IMR-90 (cell line): ENCODE results near the gene LILRA2. TPM values are rescaled to one million over a fixed set of nuclear protein-coding genes. Genes with fewer than 3 reads are reported as not detected.

Experiments
- ATAC-seq: fragments of 200-7000 bp; cut with Tn5 transposase; 2 replicates; pipeline ENCODE4 v1.9.1; 2020; ENCODE audit warnings: low read depth, mild to moderate bottlenecking, moderate library complexity
- BruUV-seq: library from RNA; stranded (reverse); fragments of 400-500 nt; replicated peaks from 2 replicates; lab custom pipeline; 2021; lab: Mats Ljungman, UMichigan
- CTCF ChIA-PET: fragments of 300-600 bp; formaldehyde crosslinking; extraction: SDS; loops from one replicate; lab custom pipeline; 2021; ENCODE audit warnings: antibody characterized with exemption; lab: Yijun Ruan, JAX
- POLR2A ChIA-PET: fragments of 300-600 bp; sonication (Branson Sonifier 250); formaldehyde crosslinking; loops from one replicate; lab custom pipeline; 2022; ENCODE audit warnings: antibody characterized with exemption; ENCODE audit not compliant: unreplicated experiment; lab: Charles Lee
- DNase-seq: peaks from one replicate; pipeline ENCODE4 v3.0.0; 2013
- H2AFZ ChIP-seq: replicated peaks from 2 replicates; pipeline ENCODE3; 2013; ENCODE audit warnings: low read length, mild to moderate bottlenecking; ENCODE audit not compliant: poor library complexity
- H2AK5ac ChIP-seq: 2 replicates; pipeline ENCODE4 v1.6.1; 2013; ENCODE audit warnings: low read depth, low read length, inconsistent platforms
- H2AK9ac ChIP-seq: replicated peaks from 2 replicates; pipeline ENCODE3; 2013; ENCODE audit warnings: mild to moderate bottlenecking, low read depth, low read length, moderate library complexity; ENCODE audit not compliant: poor library complexity
- H2BK120ac ChIP-seq: 2 replicates; pipeline ENCODE4 v1.6.1; 2013; ENCODE audit warnings: low read depth, low read length, inconsistent platforms
- H2BK15ac ChIP-seq: 3 replicates; pipeline ENCODE4 v1.6.1; 2013; ENCODE audit warnings: low read depth, low read length, inconsistent platforms
- H2BK20ac ChIP-seq: 2 replicates; pipeline ENCODE4 v1.6.1; 2013; ENCODE audit warnings: low read depth, mild to moderate bottlenecking, inconsistent platforms, low read length, moderate library complexity
- H2BK5ac ChIP-seq: 2 replicates; pipeline ENCODE4 v1.6.1; 2013; ENCODE audit warnings: mild to moderate bottlenecking, low read depth, low read length, inconsistent platforms; ENCODE audit not compliant: poor library complexity, severe bottlenecking
- H3K14ac ChIP-seq: replicated peaks from 2 replicates; pipeline ENCODE4 v1.6.1; 2013; ENCODE audit warnings: low read depth, low read length, inconsistent platforms
- H3K18ac ChIP-seq: 2 replicates; pipeline ENCODE4 v1.6.1; 2013; ENCODE audit warnings: low read depth, low read length, control low read depth
- H3K23ac ChIP-seq: 2 replicates; pipeline ENCODE4 v1.6.1; 2013; ENCODE audit warnings: low read depth, low read length, inconsistent platforms
- H3K27ac ChIP-seq: 2 replicates; pipeline ENCODE4 v1.5.1; 2013; ENCODE audit warnings: mild to moderate bottlenecking, control low read depth, low read length; ENCODE audit not compliant: insufficient read depth
- H3K27me3 ChIP-seq: 2 replicates; pipeline ENCODE4 v1.6.1; 2013; ENCODE audit warnings: low read length; ENCODE audit not compliant: control insufficient read depth, insufficient read depth
- H3K36me3 ChIP-seq: 2 replicates; pipeline ENCODE4 v1.6.1; 2013; ENCODE audit warnings: low read length, mixed read lengths; ENCODE audit not compliant: control insufficient read depth, insufficient read depth
- H3K4ac ChIP-seq: 2 replicates; pipeline ENCODE4 v1.6.1; 2013; ENCODE audit warnings: low read depth, low read length, inconsistent platforms
- H3K4me1 ChIP-seq: 2 replicates; pipeline ENCODE4 v1.6.1; 2013; ENCODE audit warnings: low read length, mixed read lengths; ENCODE audit not compliant: control insufficient read depth, insufficient read depth
- H3K4me2 ChIP-seq: 2 replicates; pipeline ENCODE4 v1.6.1; 2013; ENCODE audit warnings: low read depth, mild to moderate bottlenecking, control low read depth, low read length, moderate library complexity
- H3K4me3 ChIP-seq: 2 replicates; pipeline ENCODE4 v1.5.1; 2013; ENCODE audit warnings: low read depth, mild to moderate bottlenecking, control low read depth, low read length, moderate library complexity; ENCODE audit not compliant: insufficient read depth
- H3K56ac ChIP-seq: 2 replicates; pipeline ENCODE4 v1.6.1; 2013; ENCODE audit warnings: low read length, inconsistent platforms; ENCODE audit not compliant: insufficient read depth; ENCODE audit errors: extremely low read depth
- H3K79me1 ChIP-seq, 2 experiments: 2 replicates each; pipeline ENCODE4 v1.6.1; 2013; ENCODE audit warnings: low read length in 2 of 2, inconsistent platforms in 1 of 2, low read depth in 1 of 2
- H3K9ac ChIP-seq: 2 replicates; pipeline ENCODE4 v1.6.1; 2013; ENCODE audit warnings: low read depth, low read length, control low read depth
- H3K9me1 ChIP-seq: 2 replicates; pipeline ENCODE4 v1.6.1; 2013; ENCODE audit warnings: low read length, inconsistent platforms; ENCODE audit not compliant: insufficient read depth
- H3K9me3 ChIP-seq: 2 replicates; pipeline ENCODE4 v1.6.1; 2013; ENCODE audit warnings: low read length; ENCODE audit not compliant: control insufficient read depth, insufficient read depth
- H4K20me1 ChIP-seq: 2 replicates; pipeline ENCODE4 v1.6.1; 2013; ENCODE audit warnings: low read length, inconsistent platforms; ENCODE audit not compliant: insufficient read depth
- H4K5ac ChIP-seq: 2 replicates; pipeline ENCODE4 v1.6.1; 2013; ENCODE audit warnings: mild to moderate bottlenecking, low read depth, low read length, control low read depth
- H4K8ac ChIP-seq, 2 experiments: 2 replicates each; pipeline ENCODE4 v1.6.1; 2013; ENCODE audit warnings: low read depth in 2 of 2, low read length in 2 of 2, control low read depth in 1 of 2, inconsistent platforms in 1 of 2
- H4K91ac ChIP-seq: 2 replicates; pipeline ENCODE4 v1.6.1; 2013; ENCODE audit warnings: low read depth, low read length, inconsistent platforms; ENCODE audit not compliant: insufficient read depth
- BHLHE40 ChIP-seq: fragments of 150-350 bp; IDR thresholded peaks from 2 replicates; pipeline ENCODE4 v1.6.1; 2016; ENCODE audit warnings: mild to moderate bottlenecking, low read depth, low read length
- CEBPB ChIP-seq: IDR thresholded peaks from 2 replicates; pipeline ENCODE4 v1.6.1; 2012; ENCODE audit warnings: low read depth, low read length, improper control_type of control experiment
- CHD1 ChIP-seq: IDR thresholded peaks from 2 replicates; pipeline ENCODE4 v1.6.1; 2012; ENCODE audit warnings: low read depth, low read length, improper control_type of control experiment
- CTCF ChIP-seq: conservative IDR thresholded peaks from 2 replicates; pipeline ENCODE4 v1.5.1; 2012; ENCODE audit warnings: mild to moderate bottlenecking, low read depth, low read length, improper control_type of control experiment
- ELK1 ChIP-seq: fragments of 150-350 bp; IDR thresholded peaks from 2 replicates; pipeline ENCODE4 v1.6.1; 2016; ENCODE audit warnings: low read depth, mild to moderate bottlenecking, low read length, moderate library complexity, borderline replicate concordance
- FOS ChIP-seq: fragments of 150-350 bp; IDR thresholded peaks from 2 replicates; pipeline ENCODE4 v1.6.1; 2016; ENCODE audit warnings: low read depth, low read length
- MAFK ChIP-seq: IDR thresholded peaks from 2 replicates; pipeline ENCODE4 v1.6.1; 2012; ENCODE audit warnings: low read depth, low read length, improper control_type of control experiment
- MAZ ChIP-seq: IDR thresholded peaks from 2 replicates; pipeline ENCODE4 v1.6.1; 2012; ENCODE audit warnings: low read depth, mild to moderate bottlenecking, low read length, improper control_type of control experiment, moderate library complexity, borderline replicate concordance
- MXI1 ChIP-seq: IDR thresholded peaks from 2 replicates; pipeline ENCODE4 v1.6.1; 2012; ENCODE audit warnings: low read depth, mild to moderate bottlenecking, low read length, moderate library complexity, borderline replicate concordance
- NFE2L2 ChIP-seq: fragments of 150-350 bp; IDR thresholded peaks from 2 replicates; pipeline ENCODE4 v1.6.1; 2016; ENCODE audit warnings: low read depth, mild to moderate bottlenecking, low read length
- POLR2A ChIP-seq: IDR thresholded peaks from 2 replicates; pipeline ENCODE4 v1.6.1; 2012; ENCODE audit warnings: mild to moderate bottlenecking, low read depth, low read length
- RAD21 ChIP-seq: IDR thresholded peaks from 2 replicates; pipeline ENCODE4 v1.6.1; 2012; ENCODE audit warnings: low read length, improper control_type of control experiment
- RCOR1 ChIP-seq: IDR thresholded peaks from 2 replicates; pipeline ENCODE4 v1.6.1; 2012; ENCODE audit warnings: mild to moderate bottlenecking, low read length, improper control_type of control experiment; ENCODE audit not compliant: insufficient replicate concordance
- RFX5 ChIP-seq: IDR thresholded peaks from 2 replicates; pipeline ENCODE4 v1.8.0; 2012; ENCODE audit warnings: low read depth, mild to moderate bottlenecking, low read length, moderate library complexity
- SMC3 ChIP-seq: fragments of 150-350 bp; IDR thresholded peaks from 2 replicates; pipeline ENCODE4 v1.6.1; 2016; ENCODE audit warnings: low read depth, mild to moderate bottlenecking, antibody characterized with exemption, low read length, moderate library complexity
- USF2 ChIP-seq: fragments of 150-350 bp; IDR thresholded peaks from 2 replicates; pipeline ENCODE4 v1.6.1; 2017; ENCODE audit warnings: mild to moderate bottlenecking, antibody characterized with exemption, low read length, low read depth
- WGBS, 2 experiments: methylation state at CpG; one replicate each; pipeline versions ENCODE4 v1.1.5 to v1.1.7; 2013; ENCODE audit warnings: missing lambda C conversion rate in 2 of 2; ENCODE audit not compliant: insufficient read length in 1 of 2; ENCODE audit errors: extremely low coverage in 2 of 2; 5-methylcytosine and 5-hydroxymethylcytosine counted together
- dilution Hi-C: fragments of 300-500 bp; cut with HindIII; formaldehyde crosslinking; loops from one replicate; pipeline ENCODE4 v1.14.3; 2018; ENCODE audit warnings: low sequenced_read_pairs; ENCODE audit not compliant: unreplicated experiment
- in situ Hi-C: fragments of 300-500 bp; cut with MboI; formaldehyde crosslinking; loops from 3 replicates; pipeline ENCODE4 v1.14.3; 2019; ENCODE audit warnings: low sequenced_read_pairs, inconsistent platforms, mixed read lengths
- intact Hi-C: fragments of 100-400 bp; cut with micrococcal nuclease; formaldehyde crosslinking; loops from 2 replicates; pipeline ENCODE4 v1.10.0; 2022
- polyA plus RNA-seq, 3 experiments: library from polyadenylated mRNA; depleted of rRNA; stranded (reverse); fragments of >200 nt; gene quantifications; 2 replicates each; pipeline ENCODE4 v1.2.3, GENCODE V29; 2012; ENCODE audit warnings: low replicate concordance in 1 of 3
- total RNA-seq: library from RNA; depleted of rRNA; stranded (reverse); fragments of >200 nt; gene quantifications from 2 replicates; pipeline ENCODE4 v1.2.3, GENCODE V29; 2012

LILRA2 gene
- total and polyA plus RNA-seq, 2 of the 4 experiments (the other 2 are of a cell fraction): not detected

GRCh38 chr19:54533476-54533875, 40.1 kb upstream of the LILRA2 start:
- Histone ChIP-seq H2BK20ac (no peak overlapping the region), H2BK120ac (no peak overlapping the region), H3K79me1 (no peaks in the 10 kb centered on the region), H3K14ac (no peak overlapping the region), H3K4ac (no peak overlapping the region), H2BK15ac (no peak overlapping the region), H2AK9ac (no peak overlapping the region), H3K4me2 (no peak overlapping the region), H3K27ac (no peak overlapping the region), H3K9ac (no peak overlapping the region), H4K91ac (no peak overlapping the region), H3K18ac (no peak overlapping the region), H2AK5ac (no peak overlapping the region), H2BK5ac (no peak overlapping the region), H3K23ac (no peak overlapping the region), H4K8ac (no peak overlapping the region), H2AFZ (no peak overlapping the region), H3K9me1 (no peaks in the 10 kb centered on the region), H4K5ac (no peak overlapping the region), H3K56ac (no peak overlapping the region), H3K36me3 (no peaks in the 10 kb centered on the region), H3K9me3 (peaks cover 22% of the 10 kb centered on the region), H3K4me1 (no peaks in the 10 kb centered on the region), H3K27me3 (no peaks in the 10 kb centered on the region), H3K4me3 (no peak overlapping the region), H4K20me1 (no peaks in the 10 kb centered on the region)
- DNase-seq (no peak), ATAC-seq (no peak)
- POLR2A ChIA-PET: no interaction called here
- TF ChIP-seq CHD1 (no peak), CEBPB (no peak), BHLHE40 (no peak), FOS (no peak), RAD21 (no peak), POLR2A (no peak), SMC3 (no peak), RCOR1 (no peak), MXI1 (no peak), ELK1 (no peak), MAZ (no peak), NFE2L2 (no peak), RFX5 (no peak), MAFK (no peak), CTCF (no peak), USF2 (no peak)
- WGBS, 2 experiments: 21% methylated on average over 2 of the region's 8 CpGs; no CpG with 5 or more reads in 1 of the 2 experiments
- in situ Hi-C loops: no loop called here
- no TSS peak for BruUV-seq
- CTCF ChIA-PET: no interaction called here
- dilution Hi-C loops: no loop called here
- intact Hi-C loops: no loop called here
